ENCODE data around the gene IFT88.

DNA sequence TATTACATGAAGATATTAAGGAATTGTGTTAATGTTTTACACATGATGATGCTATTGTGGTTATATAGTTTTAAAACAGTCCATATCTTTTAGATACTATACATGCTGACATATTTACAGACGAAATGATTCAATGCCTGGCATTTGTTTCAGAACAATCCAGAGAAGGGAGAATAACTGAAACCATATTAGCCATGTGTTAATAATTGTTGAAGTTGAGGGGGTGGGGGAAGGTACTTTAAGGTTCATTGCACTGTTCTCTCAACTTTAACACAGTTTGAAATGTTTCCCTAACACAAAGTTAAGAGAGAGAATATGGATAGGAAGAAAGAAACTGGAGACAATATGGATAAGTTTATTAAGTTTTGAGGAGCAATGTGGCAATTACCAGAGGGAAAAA lies 47.1 kb upstream of the IFT88 start:
- TF ChIP-seq CHD2 (IDR thresholded peaks at IDR 0.05; ENCODE audit: low read length) (no peak), POLR2AphosphoS5 (IDR thresholded peaks at IDR 0.05; ENCODE audit: low read depth, low read length) (no peak), TAF1 (IDR thresholded peaks at IDR 0.05; ENCODE audit: low read depth, low read length) (no peak), CBX5 (IDR thresholded peaks at IDR 0.05; ENCODE audit: low read depth, low read length) (no peak), MAFK (IDR thresholded peaks at IDR 0.05; ENCODE audit: low read depth, low read length) (no peak), POLR2A (IDR thresholded peaks at IDR 0.05; ENCODE audit: control extremely low read depth in 1 of 2, low read depth in 2 of 2, low read length in 2 of 2) (no peak), JUN (IDR thresholded peaks at IDR 0.05; ENCODE audit: low read depth, low read length) (no peak), TEAD4 (IDR thresholded peaks at IDR 0.05; ENCODE audit: low read depth, low read length) (no peak), RBBP5 (IDR thresholded peaks at IDR 0.05; ENCODE audit: borderline replicate concordance, low read depth, low read length) (no peak), ASH2L (IDR thresholded peaks at IDR 0.05; ENCODE audit: low read length) (no peak), JUND (IDR thresholded peaks at IDR 0.05; ENCODE audit: low read length) (no peak)
- TF ChIP-seq, protein P1, sequence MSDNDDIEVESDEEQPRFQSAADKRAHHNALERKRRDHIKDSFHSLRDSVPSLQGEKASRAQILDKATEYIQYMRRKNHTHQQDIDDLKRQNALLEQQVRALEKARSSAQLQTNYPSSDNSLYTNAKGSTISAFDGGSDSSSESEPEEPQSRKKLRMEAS (IDR thresholded peaks at IDR 0.05), result no peak
- TF ChIP-seq, protein P2, sequence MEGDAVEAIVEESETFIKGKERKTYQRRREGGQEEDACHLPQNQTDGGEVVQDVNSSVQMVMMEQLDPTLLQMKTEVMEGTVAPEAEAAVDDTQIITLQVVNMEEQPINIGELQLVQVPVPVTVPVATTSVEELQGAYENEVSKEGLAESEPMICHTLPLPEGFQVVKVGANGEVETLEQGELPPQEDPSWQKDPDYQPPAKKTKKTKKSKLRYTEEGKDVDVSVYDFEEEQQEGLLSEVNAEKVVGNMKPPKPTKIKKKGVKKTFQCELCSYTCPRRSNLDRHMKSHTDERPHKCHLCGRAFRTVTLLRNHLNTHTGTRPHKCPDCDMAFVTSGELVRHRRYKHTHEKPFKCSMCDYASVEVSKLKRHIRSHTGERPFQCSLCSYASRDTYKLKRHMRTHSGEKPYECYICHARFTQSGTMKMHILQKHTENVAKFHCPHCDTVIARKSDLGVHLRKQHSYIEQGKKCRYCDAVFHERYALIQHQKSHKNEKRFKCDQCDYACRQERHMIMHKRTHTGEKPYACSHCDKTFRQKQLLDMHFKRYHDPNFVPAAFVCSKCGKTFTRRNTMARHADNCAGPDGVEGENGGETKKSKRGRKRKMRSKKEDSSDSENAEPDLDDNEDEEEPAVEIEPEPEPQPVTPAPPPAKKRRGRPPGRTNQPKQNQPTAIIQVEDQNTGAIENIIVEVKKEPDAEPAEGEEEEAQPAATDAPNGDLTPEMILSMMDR (IDR thresholded peaks at IDR 0.05; ENCODE audit: control extremely low read depth in 1 of 3, insufficient read depth in 1 of 3, low read depth in 1 of 3, low read length in 3 of 3), result no peak

All from H1 (cell line).